A549 (cell line): Measurements from ENCODE around the gene SIM2. TPM values are rescaled to one million over a fixed set of nuclear protein-coding genes. Genes with fewer than 3 reads are reported as not detected.

ENCODE experiments used
- ATAC-seq, 2 experiments: fragments of 200-7000 bp in 1 of 2; fragments of >200 bp in 1 of 2; cut with Nextera tagmentation in 1 of 2; cut with Tn5 transposase in 1 of 2; 3 replicates each; pipeline versions ENCODE4 v1.8.0 to v1.9.1; 2018 to 2020; ENCODE audit warnings: mild to moderate bottlenecking in 1 of 2, moderate library complexity in 1 of 2
- CTCF ChIA-PET: fragments of 300-600 bp; sonication (Branson Sonifier 250); formaldehyde crosslinking; extraction: SDS; loops from one replicate; lab custom pipeline; 2021; ENCODE audit warnings: antibody characterized with exemption, inconsistent platforms; lab: Yijun Ruan, JAX
- POLR2A ChIA-PET: fragments of 350-600 bp; formaldehyde crosslinking; extraction: SDS; loops from one replicate; lab custom pipeline; 2021; ENCODE audit warnings: antibody characterized with exemption, inconsistent platforms; lab: Yijun Ruan, JAX
- DNase-seq, 2 experiments: peaks; one replicate each; pipeline versions ENCODE4 v3.0.0 to v3.0.0-alpha.2; 2011 to 2016; ENCODE audit warnings: low read depth in 1 of 2, low spot score in 1 of 2
- FAIRE-seq: peaks from 2 replicates; lab custom pipeline; 2011; peaks lifted over from hg19 to GRCh38; lab: Jason Lieb, UNC
- H3K27ac ChIP-seq, 2 experiments: fragments of >200 bp; sonication (Bioruptor Twin); formaldehyde crosslinking; 3 replicates each; pipeline ENCODE4 v1.5.1; 2016 to 2017
- H3K4me1 ChIP-seq: fragments of >200 bp; sonication (Bioruptor Twin); formaldehyde crosslinking; 3 replicates; pipeline ENCODE4 v1.6.1; 2016
- H3K4me2 ChIP-seq: fragments of >200 bp; sonication (Bioruptor Twin); formaldehyde crosslinking; 3 replicates; pipeline ENCODE4 v1.6.1; 2016
- H3K4me3 ChIP-seq: fragments of >200 bp; sonication (Bioruptor Twin); formaldehyde crosslinking; 3 replicates; pipeline ENCODE4 v1.5.1; 2016
- H3K9me3 ChIP-seq: fragments of >200 bp; sonication (Bioruptor Twin); formaldehyde crosslinking; 3 replicates; pipeline ENCODE4 v1.6.1; 2016
- ATOH8 ChIP-seq: fragments of 250-450 bp; sonication (Bioruptor Pico); IDR thresholded peaks from 2 replicates; pipeline ENCODE4 v1.5.0; 2020; ENCODE audit warnings: low read depth, mild to moderate bottlenecking, moderate library complexity
- BCL3 ChIP-seq: fragments of >200 bp; sonication (Bioruptor Twin); formaldehyde crosslinking; IDR thresholded peaks from 3 replicates; pipeline ENCODE4 v1.6.1; 2016
- BHLHE40 ChIP-seq: IDR thresholded peaks from 2 replicates; pipeline ENCODE4 v1.6.1; 2012; ENCODE audit warnings: low read depth, low read length, inconsistent platforms
- CHD4 ChIP-seq: fragments of 200-600 bp; sonication (generic); IDR thresholded peaks from 2 replicates; pipeline ENCODE4 v1.6.1; 2016; ENCODE audit warnings: antibody characterized with exemption, mild to moderate bottlenecking, borderline replicate concordance
- EHMT2 ChIP-seq: fragments of 200-600 bp; sonication (generic); IDR thresholded peaks from 2 replicates; pipeline ENCODE4 v1.6.1; 2016; ENCODE audit warnings: antibody characterized with exemption, low read depth, mild to moderate bottlenecking, moderate library complexity
- ESRRA ChIP-seq: fragments of 150-350 bp; IDR thresholded peaks from 2 replicates; pipeline ENCODE4 v1.6.1; 2014; ENCODE audit warnings: mild to moderate bottlenecking, low read length, borderline replicate concordance
- FOSB ChIP-seq: fragments of 250-450 bp; sonication (Bioruptor Pico); IDR thresholded peaks from 2 replicates; pipeline ENCODE4 v1.5.0; 2020; ENCODE audit warnings: mild to moderate bottlenecking, moderate library complexity
- HMGXB4 ChIP-seq: fragments of 250-450 bp; sonication (Bioruptor Pico); IDR thresholded peaks from 2 replicates; pipeline ENCODE4 v1.5.0; 2021; ENCODE audit warnings: mild to moderate bottlenecking, moderate library complexity, borderline replicate concordance
- HOXA7 ChIP-seq: fragments of 250-450 bp; sonication (Bioruptor Pico); IDR thresholded peaks from 2 replicates; pipeline ENCODE4 v1.5.0; 2020; ENCODE audit warnings: mild to moderate bottlenecking, moderate library complexity
- HOXB13 ChIP-seq: fragments of 250-450 bp; sonication (Bioruptor Pico); IDR thresholded peaks from 2 replicates; pipeline ENCODE4 v1.5.0; 2020; ENCODE audit warnings: low read depth, mild to moderate bottlenecking, moderate library complexity
- JUN ChIP-seq, 2 experiments: fragments of >200 bp; sonication (Bioruptor Twin); formaldehyde crosslinking; IDR thresholded peaks; 2 replicates in 1 of 2; 3 replicates in 1 of 2; pipeline ENCODE4 v1.6.1; 2016 to 2017
- JUNB ChIP-seq: fragments of >200 bp; sonication (Bioruptor Twin); formaldehyde crosslinking; IDR thresholded peaks from 2 replicates; pipeline ENCODE4 v1.6.1; 2016
- MYC ChIP-seq: IDR thresholded peaks from 2 replicates; pipeline ENCODE4 v1.6.1; 2012; ENCODE audit warnings: mild to moderate bottlenecking, inconsistent platforms, low read length, improper control_type of control experiment, borderline replicate concordance
- NFE2L2 ChIP-seq: fragments of 150-350 bp; conservative IDR thresholded peaks from 2 replicates; pipeline ENCODE4 v1.6.1; 2014; ENCODE audit warnings: low read length
- PHF8 ChIP-seq: fragments of 200-600 bp; sonication (generic); IDR thresholded peaks from 2 replicates; pipeline ENCODE4 v1.6.1; 2016; ENCODE audit warnings: low read depth, mild to moderate bottlenecking, antibody characterized with exemption, moderate library complexity, borderline replicate concordance
- RFX5 ChIP-seq: fragments of 450-650 bp; IDR thresholded peaks from 2 replicates; pipeline ENCODE4 v1.7.1; 2014; ENCODE audit warnings: antibody characterized with exemption, mild to moderate bottlenecking, moderate library complexity
- SMC3 ChIP-seq: fragments of >200 bp; sonication (Bioruptor Twin); formaldehyde crosslinking; IDR thresholded peaks from 3 replicates; pipeline ENCODE4 v1.6.1; 2018; ENCODE audit warnings: inconsistent platforms
- SREBF2 ChIP-seq: fragments of 450-650 bp; IDR thresholded peaks from 2 replicates; pipeline ENCODE4 v1.6.1; 2014; ENCODE audit warnings: mild to moderate bottlenecking, moderate library complexity
- TP53 ChIP-seq: fragments of 250-450 bp; sonication (Bioruptor Pico); IDR thresholded peaks from 2 replicates; pipeline ENCODE4 v1.5.0; 2021; ENCODE audit warnings: mild to moderate bottlenecking, moderate library complexity
- USF2 ChIP-seq: fragments of 450-650 bp; IDR thresholded peaks from 2 replicates; pipeline ENCODE4 v1.6.1; 2014; ENCODE audit warnings: antibody characterized with exemption
- WGBS: methylation state at CpG from one replicate; pipeline ENCODE4 v1.1.6; 2017; ENCODE audit errors: missing lambda C conversion rate; 5-methylcytosine and 5-hydroxymethylcytosine counted together
- polyA plus RNA-seq, 4 experiments: library from polyadenylated mRNA; depleted of rRNA in 3 of 4; stranded (reverse); fragments of >200 nt; fragmentation: RNase III in 1 of 4; extraction: RNeasy Plus Mini Kit Qiagen cat#74134 plus additional on column Dnase treatment in 1 of 4; gene quantifications; 2 replicates in 3 of 4; 3 replicates in 1 of 4; pipeline ENCODE4 v1.2.3, GENCODE V29; 2011 to 2017

The SIM2 gene
- polyA plus RNA-seq, 2 of the 4 experiments (the other 2 are of a cell fraction) = 12.6 to 13.4 TPM

GRCh38 chr21:36689324-36689723, 9.6 kb upstream of the SIM2 start:
- CTCF ChIA-PET = interaction anchor here (0.8 to 1.6 kb wide), 2 partner anchors 12 to 59 kb away, joined by 3 read pairs; no protein-coding TSS in a partner anchor
- 91% methylated on average over 7 of the region's 7 CpGs for WGBS
- H3K4me1 ChIP-seq = no peaks in the 10 kb centered on the region
- no peaks in the 10 kb centered on the region for H3K9me3 ChIP-seq
- H3K4me2 ChIP-seq = no peak overlapping the region
- no peak for TF ChIP-seq MYC
- no peak for TF ChIP-seq NFE2L2
- TF ChIP-seq PHF8 = no peak
- no peak for TF ChIP-seq BCL3
- TF ChIP-seq HMGXB4 (CRISPR knock-in tag) = no peak
- no peak for TF ChIP-seq ATOH8 (CRISPR knock-in tag)
- TF ChIP-seq SMC3 = no peak
- no peak for TF ChIP-seq FOSB (CRISPR knock-in tag)
- no peak for TF ChIP-seq SREBF2
- no peak for TF ChIP-seq USF2
- TF ChIP-seq EHMT2 = no peak
- no peak for TF ChIP-seq ESRRA
- TF ChIP-seq HOXA7 (CRISPR knock-in tag) = no peak
- TF ChIP-seq JUN (IDR thresholded peaks at IDR 0.05) = no peak
- no peak for TF ChIP-seq RFX5
- TF ChIP-seq BHLHE40 = no peak
- no peak for TF ChIP-seq CHD4
- TF ChIP-seq JUNB = no peak
- no peak for TF ChIP-seq TP53 (CRISPR knock-in tag)
- no peak overlapping the region for H3K4me3 ChIP-seq
- DNase-seq (no peak), ATAC-seq (no peak), FAIRE-seq (no peak)
- POLR2A ChIA-PET = no interaction called here
- no peak overlapping the region for H3K27ac ChIP-seq

- no peaks in the 10 kb centered on the region for H3K4me1 ChIP-seq
- ChIA-PET CTCF (interaction anchor here (1.0 to 1.5 kb wide), 3 partner anchors 11 to 29 kb away, joined by 3 to 4 read pairs (median 4); no protein-coding TSS in a partner anchor), POLR2A (no interaction called here)
- H3K4me3 ChIP-seq = no peak overlapping the region
- no peak overlapping the region for H3K4me2 ChIP-seq
- no peaks in the 10 kb centered on the region for H3K9me3 ChIP-seq
- FAIRE-seq (no peak), DNase-seq (no peak), ATAC-seq (no peak)
- no peak overlapping the region for H3K27ac ChIP-seq
- 88% methylated on average over 12 of the region's 12 CpGs for WGBS
- TF ChIP-seq HOXB13 (CRISPR knock-in tag) = no peak
Observed at GRCh38 chr21:36690628-36691554, 8.0 kb upstream of the SIM2 start.
